Psoas muscle (tissue), 8 donors: Measurements from ENCODE around the gene PRRX2. TPM values are rescaled to one million over a fixed set of nuclear protein-coding genes. Genes with fewer than 3 reads are reported as not detected.

Experiments used
- ATAC-seq, 4 donors: fragments of 200-7000 bp; cut with Tn5 transposase; one replicate each; pipeline ENCODE4 v1.9.1; 2020; ENCODE audit warnings: moderate library complexity in 3 of 4, mild to moderate bottlenecking in 2 of 4
- DNase-seq, 2 donors: peaks; one replicate each; pipeline ENCODE4 v3.0.0-alpha.2; 2020
- H3K27ac ChIP-seq: fragments of 200-600 bp; one replicate; pipeline ENCODE4 v1.8.0; 2022
- H3K27me3 ChIP-seq, 3 donors: fragments of 200-600 bp in 1 of 3; one replicate each; pipeline versions ENCODE4 v1.6.1 to v1.8.0; 2013 to 2022; ENCODE audit warnings: low read length in 2 of 3, mild to moderate bottlenecking in 2 of 3, moderate library complexity in 1 of 3; ENCODE audit not compliant: insufficient read depth in 3 of 3
- H3K36me3 ChIP-seq, 2 donors: fragments of 200-600 bp in 1 of 2; one replicate each; pipeline versions ENCODE4 v1.6.1 to v1.8.0; 2013 to 2022; ENCODE audit warnings: low read depth in 1 of 2, mild to moderate bottlenecking in 1 of 2, moderate library complexity in 1 of 2; ENCODE audit not compliant: insufficient read depth in 1 of 2
- H3K4me1 ChIP-seq: fragments of 200-600 bp; one replicate; pipeline ENCODE4 v1.8.0; 2022
- H3K4me3 ChIP-seq: fragments of 200-600 bp; one replicate; pipeline ENCODE4 v1.8.0; 2022; ENCODE audit warnings: mild to moderate bottlenecking
- H3K9me3 ChIP-seq: fragments of 200-600 bp; one replicate; pipeline ENCODE4 v1.8.0; 2022
- WGBS, 3 donors: extraction: QIAGEN DNeasy Blood & Tissue Kit; methylation state at CpG; one replicate each; pipeline versions ENCODE4 v1.1.6 to v1.1.7; 2013; 5-methylcytosine and 5-hydroxymethylcytosine counted together
- intact Hi-C, 2 donors: fragments of 100-400 bp; cut with DNase I; formaldehyde crosslinking; loops; one replicate each; pipeline versions ENCODE4 v1.11.0 to v1.14.2; 2022
- polyA plus RNA-seq, 3 donors: library from polyadenylated mRNA; stranded (reverse); fragments of 200-250 nt; gene quantifications; one replicate each; pipeline ENCODE4 v1.2.3, GENCODE V29; 2013
- total RNA-seq, 4 donors: library from RNA; stranded (reverse); fragmentation: NEBNext Ultra II Directional in 2 of 4; extraction: Animal tissue kit (Norgen Biotek cat#: 25700) in 2 of 4; gene quantifications; one replicate each; pipeline versions ENCODE4 v1.2.1 to v1.2.4, GENCODE V29; 2021 to 2023
- TF ChIP-seq, protein P1 (sequence below): fragments of 200-600 bp; IDR thresholded peaks from one replicate; pipeline ENCODE4 v1.8.0; 2022; ENCODE audit warnings: antibody characterized with exemption
- donor health status: healthy with polysubstance abuse.
- donor health status: DM: no; HTN: no; CAD: no; lungs with moderate emphysema.
- donor health status: Bipolar disorder and iron deficiency.
- donor health status: healthy.
- donor health status: DM: yes; HTN: yes; CAD: no.
- donor health status: DM: no; HTN: no; CAD: no.
- donor health status: DM: no; HTN: no; CAD: no.
- donor health status: DM: yes; HTN: yes; CAD: no.

PRRX2 gene
- total and polyA plus RNA-seq, 7 donors: 0.03 to 1.1 (median 0.49) TPM

DNA sequence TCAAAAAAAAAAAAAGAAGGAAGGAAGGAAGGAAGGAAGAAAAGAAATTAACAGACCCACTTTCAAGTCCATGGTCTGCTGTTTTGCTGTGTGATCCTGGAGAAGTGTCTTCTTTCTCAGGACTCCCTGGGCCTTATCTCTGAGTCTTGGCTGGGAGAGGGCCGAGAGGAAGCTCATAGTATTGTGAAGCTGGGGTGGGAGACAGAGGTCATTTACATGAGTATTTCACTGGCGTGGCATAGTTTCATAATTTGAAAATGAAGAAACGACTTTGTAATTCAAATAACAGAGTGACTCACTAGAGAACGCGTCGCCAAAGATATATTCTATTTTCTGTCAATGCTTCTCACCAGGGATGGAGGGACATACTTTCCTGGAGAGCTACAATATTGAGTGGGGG lies 42.1 kb upstream of the PRRX2 start:
- ATAC-seq: no peak
- Histone ChIP-seq H3K4me3 (no peak overlapping the region), H3K27me3 (peaks cover 0 to 31% (median 7%) of the 10 kb centered on the region in 3 donors), H3K9me3 (no peaks in the 10 kb centered on the region), H3K36me3 (no peaks in the 10 kb centered on the region), H3K4me1 (peaks cover 19% of the 10 kb centered on the region), H3K27ac (no peak overlapping the region)
- TF ChIP-seq, protein P1, sequence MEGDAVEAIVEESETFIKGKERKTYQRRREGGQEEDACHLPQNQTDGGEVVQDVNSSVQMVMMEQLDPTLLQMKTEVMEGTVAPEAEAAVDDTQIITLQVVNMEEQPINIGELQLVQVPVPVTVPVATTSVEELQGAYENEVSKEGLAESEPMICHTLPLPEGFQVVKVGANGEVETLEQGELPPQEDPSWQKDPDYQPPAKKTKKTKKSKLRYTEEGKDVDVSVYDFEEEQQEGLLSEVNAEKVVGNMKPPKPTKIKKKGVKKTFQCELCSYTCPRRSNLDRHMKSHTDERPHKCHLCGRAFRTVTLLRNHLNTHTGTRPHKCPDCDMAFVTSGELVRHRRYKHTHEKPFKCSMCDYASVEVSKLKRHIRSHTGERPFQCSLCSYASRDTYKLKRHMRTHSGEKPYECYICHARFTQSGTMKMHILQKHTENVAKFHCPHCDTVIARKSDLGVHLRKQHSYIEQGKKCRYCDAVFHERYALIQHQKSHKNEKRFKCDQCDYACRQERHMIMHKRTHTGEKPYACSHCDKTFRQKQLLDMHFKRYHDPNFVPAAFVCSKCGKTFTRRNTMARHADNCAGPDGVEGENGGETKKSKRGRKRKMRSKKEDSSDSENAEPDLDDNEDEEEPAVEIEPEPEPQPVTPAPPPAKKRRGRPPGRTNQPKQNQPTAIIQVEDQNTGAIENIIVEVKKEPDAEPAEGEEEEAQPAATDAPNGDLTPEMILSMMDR: no peak
- no peak for DNase-seq
- WGBS, 3 donors: 76 to 84% (median 78%) methylated on average over 6 of the region's 6 CpGs
- intact Hi-C loops: no loop called here

DNA sequence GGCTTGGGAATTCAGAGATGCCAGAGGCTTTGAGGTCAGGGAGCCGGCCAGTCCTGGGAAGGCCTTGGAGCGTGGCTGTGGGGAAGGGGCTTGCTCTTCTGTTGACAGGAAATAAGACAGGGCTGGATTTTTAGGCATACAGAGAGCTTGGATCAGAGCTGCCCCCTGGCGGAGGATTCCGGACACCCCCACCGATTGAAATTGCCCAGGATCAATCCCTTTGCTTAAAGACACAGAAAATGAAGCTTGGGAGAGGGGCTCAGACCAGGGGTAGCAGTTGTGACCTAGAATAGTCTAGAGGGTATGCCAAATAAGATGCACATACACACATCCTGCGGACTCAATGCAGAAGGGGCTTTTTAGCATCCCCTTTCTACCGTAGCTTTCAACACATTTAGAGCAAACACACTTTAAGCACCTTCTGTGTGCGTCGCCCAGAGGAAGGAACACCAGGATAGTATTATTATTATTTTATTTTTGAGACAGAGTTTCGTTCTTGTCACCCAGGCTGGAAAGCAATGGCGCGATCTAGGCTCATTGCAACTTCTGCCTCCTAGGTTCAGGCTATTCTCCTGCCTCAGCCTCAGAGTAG lies 41.2 kb upstream of the PRRX2 start:
- DNase-seq: peak in 1 of 2 donors; percentile 57

DNA sequence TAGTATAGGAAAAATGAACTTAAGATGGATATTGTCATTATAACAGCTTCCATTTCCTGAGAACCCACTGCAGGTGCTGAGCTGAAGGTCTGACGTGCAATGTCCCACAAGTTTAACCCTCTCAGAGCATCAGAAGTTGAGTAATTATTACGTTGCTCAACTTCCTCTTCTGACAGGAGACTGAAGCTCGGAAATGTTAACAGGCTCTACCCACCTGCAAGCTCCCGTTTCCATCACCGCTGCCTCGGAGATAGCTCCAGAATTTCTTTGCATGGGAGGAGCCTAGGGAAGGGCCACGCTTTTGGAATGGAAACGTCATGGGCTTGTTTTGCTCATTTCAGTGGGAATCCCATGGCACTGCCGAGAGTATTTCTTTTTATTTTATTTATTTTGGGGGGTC lies 40.5 kb upstream of the PRRX2 start:
- ATAC-seq (no peak), DNase-seq (no peak)
- 41 to 57% (median 47%) methylated on average over 9 of the region's 9 CpGs for WGBS, 3 donors

More for the DNA sequence above, 41.2 kb upstream of the PRRX2 start:
- ATAC-seq: no peak
- Histone ChIP-seq H3K27ac (no peak overlapping the region), H3K36me3 (no peaks in the 10 kb centered on the region), H3K4me3 (no peak overlapping the region), H3K9me3 (no peaks in the 10 kb centered on the region), H3K4me1 (peaks cover 28% of the 10 kb centered on the region), H3K27me3 (peaks cover 0 to 27% (median 7%) of the 10 kb centered on the region in 3 donors)
- WGBS, 3 donors: 46 to 47% (median 46%) methylated on average over 12 of the region's 12 CpGs
- TF ChIP-seq, protein P1: peak; percentile 60
- intact Hi-C loops: no loop called here

DNA sequence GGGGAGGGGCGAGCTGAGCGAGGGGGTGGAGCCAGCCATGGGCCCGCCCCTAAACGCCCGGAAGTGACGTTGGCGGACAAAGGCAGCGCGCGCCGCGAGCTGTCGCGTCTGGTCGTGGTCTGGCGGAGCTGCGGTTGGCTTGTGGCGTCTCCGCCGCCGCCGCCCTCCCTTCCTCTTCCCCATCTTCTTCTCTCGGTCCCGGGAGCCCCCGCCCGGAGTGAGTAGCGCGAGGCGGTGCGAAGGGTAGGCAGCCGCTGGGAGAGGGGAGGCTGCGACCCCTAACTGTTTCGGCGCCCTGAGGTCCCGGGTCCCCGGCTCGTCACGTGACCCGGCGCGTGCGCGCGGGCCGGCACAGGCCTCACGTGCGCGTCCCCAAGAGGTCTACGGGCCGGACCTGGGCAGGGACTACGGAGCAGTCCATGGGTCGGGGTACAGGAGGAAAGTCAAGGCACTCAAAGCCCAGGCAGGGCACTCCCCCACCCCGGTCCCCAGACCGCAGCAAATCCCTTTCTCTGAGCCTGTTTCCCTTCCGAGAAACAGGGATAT lies 39.3 kb upstream of the PRRX2 start, which contains the start of gene NTMT1:
NTMT1 (plus strand) TSS at position 85 of the 546 bp plus-strand sequence. CDS start 6,541 bp downstream, outside the sequence.
- Histone ChIP-seq H3K9me3 (no peaks in the 10 kb centered on the region), H3K4me3 (peak within 1 kb of the TSS; percentile 76), H3K4me1 (peaks cover 40% of the 10 kb centered on the region), H3K27me3 (peaks cover 0 to 9% (median 2%) of the 10 kb centered on the region in 3 donors), H3K27ac (peak within 1 kb of the TSS; percentile 93), H3K36me3 (no peaks in the 10 kb centered on the region)
- intact Hi-C loops: loop anchor here in 1 of 2 donors (2.0 kb wide), 1 partner anchor 15 kb away; no protein-coding TSS in a partner anchor
- TF ChIP-seq, protein P1: no peak
- peak; percentile 87 to 94 for DNase-seq
- 0% methylated on average over 51 to 55 of the region's 55 CpGs for WGBS, 3 donors
- ATAC-seq: peak; percentile 94 to 96 (median 96)

More for the DNA sequence above, 40.5 kb upstream of the PRRX2 start:
- Histone ChIP-seq H3K27ac (no peak overlapping the region), H3K4me1 (peaks cover 34% of the 10 kb centered on the region), H3K27me3 (peaks cover 0 to 21% (median 5%) of the 10 kb centered on the region in 3 donors), H3K36me3 (no peaks in the 10 kb centered on the region), H3K9me3 (no peaks in the 10 kb centered on the region), H3K4me3 (peak overlapping the region; percentile 76)
- TF ChIP-seq, protein P1: no peak
- intact Hi-C loops: no loop called here
